Measurements from ENCODE around the gene SMIM1.
A peak's percentile ranks its signal among the peaks of the same experiment; 100 is the strongest.
"Not testable (repeated sequence)": the region's sequence is repeated elsewhere in the genome, so short reads cannot be mapped to it uniquely, and the experiment has no call there.

The SMIM1 gene

DNA sequence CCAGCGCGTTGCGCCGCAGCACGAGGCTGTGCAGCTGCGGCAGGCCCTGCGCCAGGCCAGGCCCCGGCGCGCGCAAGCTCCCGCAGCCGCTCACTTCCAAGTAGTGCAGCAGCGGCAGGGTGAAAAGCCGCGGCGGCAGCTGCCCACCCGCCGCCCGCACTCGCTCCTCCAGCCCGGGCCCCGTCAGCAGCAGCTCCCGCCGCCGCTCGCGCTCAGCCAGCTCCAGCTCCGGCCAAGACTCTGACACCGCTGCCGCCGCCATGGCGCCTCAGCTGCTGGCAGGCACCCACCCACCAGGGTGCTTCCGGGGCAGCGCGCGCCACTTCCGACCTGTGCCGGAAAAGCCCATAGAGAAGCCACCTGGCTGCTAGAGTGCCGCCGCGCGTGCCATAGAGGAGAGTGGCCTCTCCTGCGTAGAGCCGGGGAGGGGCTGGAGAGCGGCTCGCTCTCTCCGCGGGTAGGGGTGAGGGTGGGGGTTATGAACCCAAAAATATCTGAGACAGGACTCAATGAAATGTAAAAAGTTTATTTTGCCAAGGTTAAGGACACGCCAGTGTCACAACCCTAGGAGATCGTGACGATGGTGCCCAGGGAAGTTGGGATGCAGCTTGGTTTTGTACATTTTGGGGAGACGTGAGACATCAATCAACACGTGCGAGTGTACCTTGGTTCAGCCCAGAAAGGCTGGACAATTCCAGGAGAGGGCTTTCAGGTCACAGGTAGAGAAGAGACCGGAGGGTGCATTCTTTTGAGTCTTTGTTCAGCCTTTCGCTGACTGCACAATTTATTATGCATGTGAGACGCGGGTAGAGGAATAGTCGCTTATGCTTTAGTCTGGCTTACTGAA is 23.9 kb downstream of the SMIM1 start, which contains the start of gene LRRC47:
Gene LRRC47 (minus strand): TSS at position 284 of the 847 bp plus-strand sequence. CDS start 22 bp downstream, at position 262.
- peak; percentile 95 for DNase-seq (ENCODE audit: low spot score)

DNA sequence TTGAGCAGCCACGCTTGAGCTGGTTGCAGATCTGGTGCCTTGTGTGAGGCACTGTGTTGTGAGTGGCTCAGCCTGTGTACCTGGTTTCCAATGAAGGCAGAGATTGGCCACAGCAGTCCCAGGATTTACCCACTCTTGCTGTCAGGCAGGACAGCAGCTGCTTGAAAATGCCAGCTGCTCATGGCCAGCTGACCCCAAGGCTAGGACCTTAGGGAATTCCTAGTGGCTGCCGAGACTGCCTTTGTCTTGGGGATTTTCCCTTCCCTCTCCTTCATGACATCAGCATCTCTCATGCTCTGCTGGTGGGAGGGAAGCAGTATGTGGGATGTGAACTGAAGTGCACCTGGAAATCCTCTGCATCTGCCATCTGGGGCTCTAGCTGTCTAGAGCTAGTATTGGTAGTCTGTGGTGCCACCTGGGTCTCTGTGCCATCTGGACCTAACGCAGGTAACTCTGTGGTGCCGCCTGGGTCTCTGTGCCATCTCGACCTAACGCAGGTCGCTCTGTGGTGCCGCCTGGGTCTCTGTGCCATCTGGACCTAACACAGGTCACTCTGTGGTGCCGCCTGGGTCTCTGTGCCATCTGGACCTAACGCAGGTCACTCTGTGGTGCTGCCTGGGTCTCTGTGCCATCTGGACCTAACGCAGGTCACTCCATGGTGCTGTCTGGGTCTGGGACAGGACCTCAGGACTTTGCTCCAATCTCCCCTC is 27.6 kb downstream of the SMIM1 start:
- no peak for DNase-seq (ENCODE audit: low spot score)

DNA sequence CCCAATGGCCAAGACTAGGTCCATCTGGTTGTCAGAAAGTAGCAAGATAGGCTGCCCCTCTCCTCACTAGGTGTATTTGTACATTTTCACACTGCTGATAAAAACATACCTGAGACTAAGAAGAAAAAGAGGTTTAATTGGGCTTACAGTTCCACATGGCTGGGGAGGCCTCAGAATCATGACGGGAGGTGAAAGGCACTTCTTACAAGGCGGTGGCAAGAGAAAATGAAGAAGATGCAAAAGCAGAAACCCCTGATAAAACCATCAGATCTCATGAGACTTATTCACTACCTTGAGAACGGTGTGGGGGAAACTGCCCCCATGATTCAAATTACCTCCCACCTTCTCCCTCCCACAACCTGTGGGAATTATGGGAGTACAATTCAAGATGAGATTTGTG is 28.2 kb downstream of the SMIM1 start:
- not testable (repeated sequence) for DNase-seq (ENCODE audit: low spot score)

- DNase-seq (ENCODE audit: low spot score) = no peak
Observed at GRCh38 chr1:3803905-3804626, 31.5 kb downstream of the SMIM1 start.

- not testable (repeated sequence) for DNase-seq (ENCODE audit: low spot score)
Observed at GRCh38 chr1:3804627-3804944, 32.0 kb downstream of the SMIM1 start.

DNA sequence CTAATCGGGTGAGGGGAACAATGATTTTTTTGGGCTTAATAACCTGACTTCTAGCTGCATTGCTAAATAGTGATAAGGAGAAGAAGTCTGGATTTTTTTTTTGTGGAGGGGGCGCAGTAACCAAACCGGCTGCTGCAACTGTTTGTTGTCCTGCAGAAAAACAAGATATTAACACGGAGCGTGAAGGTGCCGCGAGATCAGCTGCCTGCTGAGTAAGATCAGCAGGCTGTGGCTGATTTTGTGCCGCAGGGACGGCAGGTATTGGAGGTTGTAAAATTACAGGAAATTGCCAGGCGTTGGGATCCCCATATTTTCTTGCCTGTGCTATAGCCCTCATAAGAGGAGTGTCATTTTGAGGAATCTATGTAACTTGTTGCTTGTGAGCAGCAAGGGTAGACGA is 32.5 kb downstream of the SMIM1 start:
- no peak for DNase-seq (ENCODE audit: low spot score)

DNA sequence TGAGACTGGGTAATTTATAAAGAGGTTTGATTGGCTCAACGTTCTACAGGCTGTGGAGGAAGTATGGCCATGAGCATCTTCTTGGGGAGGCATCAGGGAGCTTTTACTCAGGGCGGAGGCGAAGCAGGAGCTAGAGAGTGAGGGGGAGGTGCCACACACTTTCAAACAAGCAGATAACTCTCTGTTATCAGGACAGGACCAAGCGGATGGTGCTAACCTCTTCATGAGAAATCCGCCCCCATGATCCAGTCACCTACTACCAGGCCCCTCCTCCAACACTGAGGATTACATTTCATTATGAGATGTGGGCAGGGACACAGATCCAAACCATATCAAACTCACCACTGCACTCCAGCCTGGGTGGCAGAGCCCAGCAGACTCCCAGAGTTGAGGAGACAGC is 35.2 kb downstream of the SMIM1 start:
- no peak for DNase-seq (ENCODE audit: low spot score)

- DNase-seq (ENCODE audit: low spot score) = no peak
Observed at GRCh38 chr1:3809680-3810079, 37.1 kb downstream of the SMIM1 start.

DNA sequence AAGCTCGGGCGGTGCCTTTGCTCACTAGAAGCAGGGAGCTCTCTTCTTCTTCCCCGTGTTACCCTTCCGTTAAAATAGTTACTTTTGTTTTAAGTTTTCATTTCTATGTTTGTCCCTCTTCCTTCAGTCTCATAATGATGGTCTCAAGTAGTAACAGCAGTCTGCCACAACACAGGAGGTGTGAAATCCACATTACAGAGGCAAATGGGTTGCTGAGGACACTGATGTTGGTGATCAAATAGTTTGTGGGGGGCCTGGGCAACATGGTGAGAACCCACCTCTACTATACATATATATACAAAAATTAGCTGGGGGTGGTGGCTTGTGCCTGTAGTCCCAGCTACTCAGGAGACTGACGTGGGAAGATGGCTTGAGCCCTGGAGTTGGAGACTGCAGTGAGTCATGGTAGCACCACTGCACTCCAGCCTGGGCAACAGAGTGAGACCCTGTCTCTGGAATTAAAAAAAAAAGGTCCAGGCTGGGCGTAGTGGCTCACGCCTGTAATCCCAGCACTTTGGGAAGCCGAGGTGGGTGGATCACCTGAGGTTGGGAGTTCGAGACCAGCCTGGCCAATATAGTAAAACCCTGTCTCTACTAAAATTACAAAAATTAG is 37.7 kb downstream of the SMIM1 start:
- not testable (repeated sequence) for DNase-seq (ENCODE audit: low spot score)

DNA sequence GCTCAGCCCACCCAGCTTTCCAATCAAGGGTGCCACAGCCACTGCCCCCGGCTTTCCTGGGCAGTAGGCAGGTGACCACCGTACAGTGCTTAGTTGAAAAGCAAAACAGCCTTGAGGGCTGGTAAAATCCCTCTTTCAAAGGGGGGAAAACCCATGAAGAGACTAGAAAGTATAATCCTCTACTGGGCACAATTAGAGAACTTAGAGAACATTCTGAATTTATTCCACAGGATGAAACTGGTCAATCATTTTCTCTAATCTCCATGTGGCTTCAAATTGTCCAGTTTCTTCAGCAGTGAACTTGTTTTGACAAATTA is 39.0 kb downstream of the SMIM1 start:
- DNase-seq (ENCODE audit: low spot score) = no peak

DNA sequence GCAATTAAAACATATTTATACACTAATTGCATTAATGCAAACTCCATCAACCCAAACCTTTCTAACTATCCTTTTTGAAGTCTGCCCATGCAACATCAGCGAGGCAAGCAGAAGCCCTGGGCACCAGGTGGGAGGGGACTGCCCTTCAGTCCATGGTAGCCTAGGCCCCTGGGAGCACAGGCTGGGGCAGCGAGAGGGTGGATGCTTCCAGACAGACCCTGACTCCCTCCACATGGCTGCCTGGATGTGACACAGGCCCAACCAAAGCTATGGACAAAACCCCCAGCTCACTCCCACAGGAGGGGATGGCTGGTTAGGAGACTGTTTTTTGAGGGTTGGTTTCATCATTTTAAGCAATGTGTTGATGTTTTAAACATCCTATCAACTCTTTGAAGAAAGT is 41.5 kb downstream of the SMIM1 start:
- no peak for DNase-seq (ENCODE audit: low spot score)

DNA sequence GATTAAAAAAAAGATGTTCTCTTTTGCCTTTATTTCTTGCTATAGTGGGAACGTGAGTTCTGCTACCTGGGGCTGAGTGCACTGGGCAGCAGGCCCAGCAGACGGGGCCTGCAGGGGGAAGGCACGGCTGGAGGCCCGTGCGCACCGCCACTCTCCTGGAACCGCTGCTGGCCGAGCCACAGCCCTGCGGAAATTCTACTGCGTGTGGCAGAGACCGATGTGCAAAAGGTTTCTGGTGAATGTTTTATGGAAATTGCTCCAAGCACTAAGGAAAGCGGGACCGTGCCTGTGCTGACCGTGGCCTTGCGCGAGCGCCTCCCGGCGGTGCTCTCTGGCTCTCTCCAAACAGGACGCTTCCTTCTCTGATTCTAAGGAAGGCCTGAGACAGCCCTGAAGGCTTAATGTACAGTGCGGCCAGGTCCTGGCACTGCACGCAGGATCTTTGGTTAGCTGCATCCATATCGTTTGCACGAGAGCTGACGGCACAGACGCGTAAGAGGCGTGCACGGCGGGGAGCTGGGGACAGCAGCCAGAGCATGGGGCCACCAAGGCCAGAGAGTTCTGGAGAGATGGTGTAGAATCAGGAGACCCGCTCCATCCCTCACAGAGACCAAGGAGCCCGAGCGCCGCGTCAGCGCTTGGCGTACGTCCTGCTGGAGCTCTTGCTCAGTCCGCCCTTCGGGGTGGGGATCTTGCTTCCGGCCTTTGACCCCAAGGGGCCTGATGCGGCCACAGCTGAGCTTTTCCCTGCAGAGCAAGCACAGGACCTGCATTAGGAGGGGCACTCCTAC is 42.4 kb downstream of the SMIM1 start:
- no peak for DNase-seq (ENCODE audit: low spot score)

- DNase-seq (ENCODE audit: low spot score) = no peak
Observed at GRCh38 chr1:3816331-3817137, 44.0 kb downstream of the SMIM1 start.

GRCh38 chr1:3817138-3817740 is 44.7 kb downstream of the SMIM1 start:
- no peak for DNase-seq (ENCODE audit: low spot score)

- DNase-seq (ENCODE audit: low spot score) = no peak
Observed at GRCh38 chr1:3817821-3818597, 45.5 kb downstream of the SMIM1 start.

DNA sequence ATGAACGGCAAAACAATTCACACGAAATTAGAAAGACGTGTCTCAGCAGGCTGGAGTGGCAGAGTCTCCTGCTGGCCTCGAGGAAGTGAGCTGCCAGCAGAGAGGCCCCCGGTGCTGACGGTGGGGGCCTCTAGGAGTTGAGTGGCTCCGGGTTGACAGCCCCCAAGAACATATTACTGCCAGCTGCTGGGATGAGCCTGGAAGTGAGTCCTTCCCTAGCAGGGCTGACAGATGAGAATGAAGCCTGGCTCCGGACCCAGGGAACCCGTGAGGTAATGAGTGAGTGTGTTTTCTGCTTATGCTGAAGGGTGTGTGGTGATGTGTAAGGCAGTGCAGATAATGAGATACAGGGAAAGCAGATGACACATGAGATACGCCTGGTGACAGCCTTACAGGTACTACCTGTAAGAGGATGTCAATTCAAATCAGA is 47.2 kb downstream of the SMIM1 start:
- no peak for DNase-seq (ENCODE audit: low spot score)

DNA sequence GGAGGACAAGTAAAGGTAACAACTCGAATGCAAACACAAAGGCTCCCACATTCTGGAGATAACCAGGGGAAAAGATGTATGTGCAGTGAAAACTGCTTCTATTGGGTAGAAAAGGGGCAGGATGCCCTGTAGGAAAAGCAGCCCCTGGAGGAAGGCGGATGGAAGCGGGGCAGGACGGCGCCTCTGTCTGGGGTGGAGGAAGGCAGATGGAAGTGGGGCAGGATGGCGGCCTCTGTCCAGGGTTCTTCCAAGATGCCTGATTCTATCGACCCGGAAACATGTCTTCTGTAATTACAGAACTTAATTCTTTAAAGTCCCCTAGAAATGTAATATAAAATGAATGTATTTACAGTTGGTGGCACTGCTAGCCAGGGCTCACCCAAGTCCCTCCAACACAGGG is 47.8 kb downstream of the SMIM1 start:
- no peak for DNase-seq (ENCODE audit: low spot score)

DNA sequence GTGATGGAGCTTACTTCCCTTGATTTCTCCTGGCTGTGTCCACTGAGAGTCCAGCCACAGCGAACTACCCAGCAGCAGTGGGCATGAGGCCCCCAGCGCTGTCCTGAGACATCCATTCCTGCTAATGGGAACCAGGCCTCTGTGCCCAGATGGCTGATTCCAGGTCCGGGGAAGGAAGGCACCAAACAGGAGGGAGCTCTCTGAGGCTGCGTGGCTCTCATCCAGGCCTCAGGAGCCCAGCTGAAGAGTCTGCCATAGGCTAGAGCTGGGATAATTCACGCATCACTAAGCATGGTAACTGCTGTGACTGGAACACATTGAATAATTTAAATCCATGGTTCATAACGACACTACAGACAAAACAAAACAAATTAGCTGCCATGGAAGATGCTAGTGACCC is 48.5 kb downstream of the SMIM1 start:
- no peak for DNase-seq (ENCODE audit: low spot score)

DNA sequence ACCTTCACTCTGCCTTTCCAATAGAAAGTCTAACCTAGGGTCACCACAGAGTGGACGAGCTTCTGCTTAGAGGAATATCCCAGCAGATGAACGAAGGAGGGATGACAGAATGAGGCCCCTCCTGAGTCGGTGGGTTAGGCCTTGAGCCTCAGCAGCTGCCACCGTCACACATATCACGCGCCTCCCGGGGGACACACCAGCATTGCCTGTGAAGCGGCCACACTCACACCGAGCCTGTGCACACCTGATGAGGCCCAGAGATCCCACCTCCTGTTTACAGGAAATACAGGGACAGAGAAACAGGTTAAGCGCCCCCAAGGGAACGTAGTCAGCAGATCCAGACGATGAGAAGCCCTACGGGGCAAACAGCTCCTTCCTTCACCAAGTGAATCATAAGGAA is 48.9 kb downstream of the SMIM1 start:
- DNase-seq (ENCODE audit: low spot score) = no peak

DNA sequence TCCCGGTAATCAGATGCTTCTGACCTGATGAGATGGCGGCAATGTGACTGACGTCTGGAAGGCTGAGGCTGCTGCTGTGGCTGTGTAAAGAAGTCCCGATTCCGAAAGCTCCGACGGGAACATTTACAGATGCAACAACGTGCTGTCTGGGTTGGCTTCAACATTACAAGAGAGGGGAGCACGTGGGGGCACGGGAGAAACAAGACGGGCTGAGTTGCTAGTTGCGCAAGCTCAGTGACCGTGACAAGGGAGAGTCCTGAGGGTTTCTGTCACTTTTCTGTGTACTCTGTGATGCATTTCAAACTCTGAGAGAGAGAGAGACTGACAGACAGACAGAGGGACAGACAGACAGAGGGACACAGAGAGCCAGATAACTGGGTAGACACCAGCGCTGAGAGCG is 49.4 kb downstream of the SMIM1 start:
- DNase-seq (ENCODE audit: low spot score) = no peak

Measured in CD4-positive, alpha-beta T cell treated with Interleukin-15 for 4 hours (primary cell).